HG02759 (cell line): ENCODE data around the gene EEFSEC.
A peak's percentile ranks its signal among the peaks of the same experiment; 100 is the strongest.

ENCODE experiments used
- ATAC-seq: cut with Tn5 transposase; IDR thresholded peaks from one replicate; pipeline ENCODE4 v1.9.1; 2021; ENCODE audit warnings: mild to moderate bottlenecking, moderate library complexity; ENCODE audit not compliant: unreplicated experiment

The EEFSEC gene

GRCh38 chr3:128421966-128422365 lies 268.7 kb downstream of the EEFSEC start:
- no peak for ATAC-seq

- no peak for ATAC-seq
Measured at GRCh38 chr3:128422762-128423524, 269.7 kb downstream of the EEFSEC start.

- no peak for ATAC-seq
Measured at GRCh38 chr3:128423525-128424147, 270.4 kb downstream of the EEFSEC start.

- no peak for ATAC-seq
Measured at GRCh38 chr3:128424508-128425069, 271.3 kb downstream of the EEFSEC start.

GRCh38 chr3:128425142-128425845 lies 272.0 kb downstream of the EEFSEC start:
- ATAC-seq: no peak

GRCh38 chr3:128425846-128426127 lies 272.5 kb downstream of the EEFSEC start:
- no peak for ATAC-seq

- ATAC-seq: peak; percentile 85
Measured at GRCh38 chr3:128426128-128426921, 273.0 kb downstream of the EEFSEC start.

- no peak for ATAC-seq
Measured at GRCh38 chr3:128427175-128427857, 274.0 kb downstream of the EEFSEC start.

GRCh38 chr3:128427872-128428822 lies 274.9 kb downstream of the EEFSEC start:
- no peak for ATAC-seq

- no peak for ATAC-seq
Measured at GRCh38 chr3:128429275-128429674, 276.0 kb downstream of the EEFSEC start.

GRCh38 chr3:128429751-128430150 lies 276.5 kb downstream of the EEFSEC start:
- no peak for ATAC-seq

GRCh38 chr3:128430301-128430700 lies 277.0 kb downstream of the EEFSEC start:
- no peak for ATAC-seq

- no peak for ATAC-seq
Measured at GRCh38 chr3:128430731-128431130, 277.4 kb downstream of the EEFSEC start.

GRCh38 chr3:128431803-128432300 lies 278.6 kb downstream of the EEFSEC start:
- ATAC-seq: no peak

- no peak for ATAC-seq
Measured at GRCh38 chr3:128432301-128432970, 279.2 kb downstream of the EEFSEC start.

GRCh38 chr3:128432971-128433836 lies 279.9 kb downstream of the EEFSEC start:
- no peak for ATAC-seq

- ATAC-seq: no peak
Measured at GRCh38 chr3:128433837-128434165, 280.5 kb downstream of the EEFSEC start.

- ATAC-seq: no peak
Measured at GRCh38 chr3:128434524-128434923, 281.2 kb downstream of the EEFSEC start.
